Measurements from ENCODE around the gene OLIG2.

The OLIG2 gene

DNA sequence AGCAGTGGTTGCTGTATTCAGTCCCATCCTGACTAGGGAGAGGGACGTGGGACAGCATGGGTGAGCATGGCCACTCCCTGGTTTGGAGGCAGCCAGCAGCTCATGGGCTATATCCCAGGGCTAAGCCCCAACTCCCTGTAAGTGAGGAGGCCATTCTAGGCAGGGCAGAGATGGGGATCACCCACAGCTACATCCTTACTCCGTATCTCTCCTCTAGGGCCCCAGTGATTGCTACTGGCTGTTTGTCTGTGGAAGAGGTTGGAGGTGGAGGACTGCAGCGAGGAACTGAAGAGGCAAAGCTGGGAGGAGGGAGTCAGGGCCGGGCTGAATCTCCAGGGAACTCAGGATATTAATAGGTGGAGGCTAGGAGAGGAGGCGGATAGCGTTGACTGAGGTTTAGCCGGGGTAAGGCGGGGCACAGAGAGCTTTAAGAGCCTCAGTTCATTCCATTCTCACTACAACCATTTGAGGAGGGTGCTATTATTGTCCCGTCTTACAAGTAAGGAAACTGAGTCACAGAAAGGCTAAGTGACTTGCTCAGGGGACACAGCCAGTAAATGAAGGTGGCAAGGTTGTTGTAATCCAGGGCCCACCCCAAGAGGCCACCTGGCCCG, 6.8 kb downstream of the OLIG2 start:
- no peak for DNase-seq

GRCh38 chr21:33033094-33033951, 7.6 kb downstream of the OLIG2 start:
- DNase-seq = no peak

- no peak for DNase-seq
Observed at GRCh38 chr21:33033961-33034413, 8.3 kb downstream of the OLIG2 start.

DNA sequence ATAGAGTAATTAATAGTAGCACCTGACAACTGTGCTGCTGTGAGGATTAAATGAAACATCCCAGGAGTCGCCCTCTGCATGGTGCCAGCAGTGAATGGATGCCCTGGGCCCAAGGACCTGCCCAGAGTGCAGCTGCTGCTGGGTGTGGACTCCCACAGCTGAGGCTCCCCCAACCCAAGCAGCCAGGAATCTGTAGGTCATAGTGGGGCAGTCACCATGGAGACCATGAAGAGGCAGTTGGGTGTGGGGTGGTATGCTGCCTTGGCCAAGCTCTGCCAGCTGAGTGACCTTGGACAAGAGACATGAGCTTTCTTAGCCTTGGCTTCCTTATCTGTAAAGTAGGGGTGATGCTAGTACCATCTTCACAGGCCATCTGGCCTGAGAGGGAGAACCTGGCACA, 9.4 kb downstream of the OLIG2 start:
- no peak for DNase-seq

GRCh38 chr21:33036430-33037162, 10.9 kb downstream of the OLIG2 start:
- DNase-seq = peak in 7 of 56 donors; percentile 8 to 37 (median 12)

DNA sequence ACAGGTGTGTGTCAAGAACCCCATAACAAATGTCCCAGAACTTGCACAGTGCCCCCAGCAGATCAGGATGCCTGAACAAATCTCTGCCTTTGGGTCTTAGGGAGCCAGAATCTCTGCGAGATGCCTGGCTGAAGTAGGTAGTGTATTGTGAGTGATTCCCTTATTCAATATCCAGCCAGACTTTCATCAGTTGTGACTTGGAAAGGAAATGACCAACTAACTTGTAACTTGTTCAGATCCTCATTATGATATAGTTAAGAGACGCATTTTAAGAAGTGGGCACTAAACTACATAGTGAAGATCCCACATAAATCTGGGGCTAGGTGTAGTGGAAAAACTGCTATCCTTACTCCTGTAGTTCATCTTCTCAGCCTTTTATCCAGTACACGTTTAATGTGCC, 11.8 kb downstream of the OLIG2 start:
- no peak for DNase-seq

- peak in 54 of 56 donors; percentile 17 to 94 (median 73) for DNase-seq
Observed at GRCh38 chr21:33039536-33039935, 13.8 kb downstream of the OLIG2 start.

DNA sequence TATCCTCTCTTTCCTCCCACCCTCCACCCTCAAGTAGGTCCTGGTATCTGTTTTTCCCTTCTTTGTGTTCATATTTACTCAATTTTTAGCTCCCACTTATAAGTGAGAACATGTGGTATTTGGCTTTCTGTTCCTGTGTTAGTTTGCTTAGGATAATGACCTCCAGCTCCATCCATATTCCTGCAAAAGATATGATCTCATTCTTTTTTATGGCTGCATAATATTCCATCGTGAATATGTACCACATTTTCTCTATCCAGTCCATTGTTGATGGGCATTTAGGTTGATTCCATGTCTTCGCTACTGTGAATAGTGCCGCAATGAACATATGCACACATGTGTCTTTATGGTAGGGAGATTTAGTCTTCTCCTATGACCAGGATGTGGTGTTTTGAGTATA, 14.5 kb downstream of the OLIG2 start:
- no peak for DNase-seq

DNA sequence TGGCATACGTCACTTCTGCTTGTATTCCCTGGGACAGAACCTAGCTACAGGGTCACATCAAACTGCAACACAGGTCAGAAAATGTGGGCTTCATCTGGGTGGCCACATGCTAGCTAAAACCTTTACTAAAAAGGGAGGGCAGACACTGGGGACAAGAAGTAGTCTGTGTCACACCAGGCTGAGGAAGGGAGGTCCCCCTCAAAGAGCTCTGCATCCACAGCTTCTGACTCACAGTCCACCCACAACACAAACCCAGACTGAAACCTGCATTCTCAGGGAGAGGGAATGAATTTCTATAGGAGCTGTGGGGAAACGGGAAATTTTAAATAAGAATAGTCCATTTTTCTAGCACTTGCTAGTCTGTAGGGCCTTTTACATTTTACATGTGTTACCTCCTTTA, 16.2 kb downstream of the OLIG2 start:
- no peak for DNase-seq

DNA sequence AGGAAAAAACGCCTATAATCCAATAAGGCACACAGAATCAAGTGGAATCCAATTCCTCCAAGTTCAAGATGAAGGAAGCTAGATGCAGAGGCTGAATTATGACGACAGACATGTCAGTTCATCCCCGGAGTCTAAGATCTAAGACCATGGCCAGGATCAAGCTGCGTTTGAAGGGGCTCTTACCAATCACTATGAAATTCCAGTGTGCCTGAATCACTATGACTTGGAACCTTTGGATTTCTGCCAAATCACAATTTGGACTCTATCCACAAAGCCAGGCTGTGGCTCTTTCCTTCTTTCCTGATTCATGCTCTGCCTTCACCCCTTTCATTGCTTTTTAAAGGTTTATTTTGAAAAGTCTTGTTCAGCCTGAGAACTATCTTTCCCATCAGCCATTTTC, 17.1 kb downstream of the OLIG2 start:
- no peak for DNase-seq

- no peak for DNase-seq
Observed at GRCh38 chr21:33046455-33046854, 20.7 kb downstream of the OLIG2 start.

DNA sequence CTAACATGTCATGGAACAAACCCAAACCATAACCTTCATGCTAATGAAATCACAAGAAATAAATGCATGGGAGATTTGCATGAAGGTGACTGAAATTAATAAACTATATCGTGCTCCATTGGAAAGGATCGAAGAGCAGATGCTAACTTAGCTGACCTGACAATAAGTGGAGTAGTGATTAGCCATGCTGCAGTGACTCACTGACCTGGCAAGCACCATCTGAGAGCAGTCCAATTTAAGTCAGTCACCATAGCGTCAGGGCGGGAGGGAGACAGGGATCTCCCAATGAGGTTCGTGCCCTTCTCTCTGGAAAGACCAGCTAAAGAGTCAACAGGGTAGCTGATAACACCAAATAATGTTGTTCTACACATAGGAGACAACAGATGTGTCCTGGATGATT, 21.5 kb downstream of the OLIG2 start:
- no peak for DNase-seq

GRCh38 chr21:33051925-33052324, 26.2 kb downstream of the OLIG2 start:
- DNase-seq = peak in 15 of 56 donors; percentile 12 to 56 (median 37)

DNA sequence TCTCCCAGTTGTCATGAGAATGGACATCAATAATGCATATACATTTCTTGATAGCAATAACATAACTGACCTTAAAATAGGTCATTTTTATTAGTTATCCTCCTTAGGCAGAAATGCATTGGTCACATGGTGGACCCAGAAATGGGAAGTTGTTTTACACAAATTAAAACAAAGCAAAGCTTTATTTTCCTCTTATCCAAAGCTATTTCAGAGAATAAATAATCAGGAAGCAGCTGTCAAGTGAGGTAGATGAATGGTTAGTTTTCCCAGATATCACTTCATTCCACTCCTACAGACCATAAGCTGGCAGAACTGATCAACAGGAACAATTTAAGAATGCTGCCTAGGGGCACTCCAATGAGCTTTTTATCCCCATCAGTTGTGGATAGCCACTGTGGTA, 28.2 kb downstream of the OLIG2 start:
- no peak for DNase-seq

DNA sequence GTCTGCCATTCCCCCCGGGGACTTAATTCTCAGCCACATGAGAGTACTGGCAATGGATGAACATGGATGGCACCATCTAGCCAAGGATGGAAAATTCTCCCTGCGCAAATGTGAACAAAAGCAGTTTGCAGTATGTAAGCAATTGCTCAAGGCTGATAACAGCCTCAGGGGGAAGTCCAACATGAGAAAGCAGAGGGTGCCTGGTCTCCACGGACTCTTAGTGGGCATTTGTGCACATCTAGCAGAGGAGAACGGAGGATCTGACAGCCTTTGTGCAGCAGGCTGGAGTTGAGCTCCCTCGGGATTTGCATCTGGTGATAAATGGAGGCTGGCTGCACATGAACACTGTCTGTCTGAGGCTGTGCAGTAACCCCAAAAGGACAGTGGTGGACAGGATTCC, 30.3 kb downstream of the OLIG2 start:
- no peak for DNase-seq

DNA sequence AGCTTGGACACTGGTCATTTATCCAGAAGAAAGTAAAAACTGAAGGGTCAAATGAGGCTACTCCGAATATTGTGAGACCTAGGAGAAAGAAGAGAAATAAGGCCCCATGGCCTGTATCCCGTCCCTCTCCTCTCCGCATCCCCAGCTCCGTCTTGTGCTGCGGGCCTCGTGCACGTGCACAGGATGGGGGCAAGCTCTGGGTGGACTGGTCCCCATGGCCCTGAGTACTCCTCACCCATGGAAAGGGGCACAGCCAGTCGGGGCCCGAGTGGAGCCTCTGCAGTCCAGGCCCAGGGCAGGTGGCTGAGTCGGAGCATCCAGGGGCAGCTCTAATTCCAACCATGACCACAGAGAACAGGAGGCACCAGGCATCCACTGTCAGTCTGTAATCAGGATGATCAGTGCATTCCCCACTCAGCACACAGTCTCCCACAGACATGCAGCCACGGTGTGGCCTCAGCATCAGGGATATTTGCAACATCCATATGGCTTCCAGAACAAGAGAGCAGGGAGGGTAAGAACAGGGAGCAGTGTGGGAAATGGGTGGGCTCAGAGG, 31.7 kb downstream of the OLIG2 start:
- no peak for DNase-seq

- peak in 34 of 56 donors; percentile 13 to 87 (median 37) for DNase-seq
Observed at GRCh38 chr21:33058527-33058926, 32.8 kb downstream of the OLIG2 start.

DNA sequence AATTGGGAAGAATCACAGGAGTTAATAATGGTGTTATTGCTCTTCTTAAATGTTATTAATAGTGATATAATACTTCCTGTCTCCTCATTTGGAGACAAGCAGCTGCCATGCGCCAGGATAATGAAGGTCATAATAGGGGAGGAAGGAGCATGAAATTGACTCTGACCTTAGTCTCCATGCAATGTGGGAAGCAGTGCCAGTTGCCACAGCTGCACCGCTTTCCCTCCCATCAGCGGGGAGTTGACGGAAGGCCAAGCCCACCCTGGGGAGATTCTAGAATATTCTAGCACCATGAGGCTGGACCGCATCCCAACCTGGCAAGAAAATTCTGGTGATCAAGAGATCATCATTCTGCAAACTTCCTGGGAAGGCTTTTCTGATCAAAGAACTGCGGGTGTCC, 33.2 kb downstream of the OLIG2 start:
- peak in 3 of 56 donors; percentile 44 to 69 (median 52) for DNase-seq

DNA sequence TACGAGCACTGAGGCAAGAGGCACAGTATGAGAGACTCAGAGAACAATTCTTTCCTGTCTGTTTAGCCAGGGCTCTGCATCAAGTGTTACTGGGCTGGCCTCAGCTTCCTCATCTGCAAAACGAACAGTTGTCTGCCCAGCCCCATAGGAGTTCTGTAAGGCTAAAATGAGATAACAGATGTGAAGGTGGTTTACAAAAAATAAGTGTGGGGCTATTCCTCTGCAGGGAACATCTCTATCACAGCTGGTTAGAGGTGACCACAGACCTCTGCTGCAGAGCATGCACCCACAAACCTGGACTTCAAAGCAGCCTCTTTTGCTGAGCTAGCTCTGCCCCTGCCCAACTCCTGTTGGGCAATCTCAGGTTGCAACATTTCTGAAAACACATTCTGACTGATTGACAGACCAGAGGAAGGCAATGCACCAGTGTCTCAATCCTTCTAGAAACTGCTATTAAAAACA, 33.7 kb downstream of the OLIG2 start:
- peak in 6 of 56 donors; percentile 23 to 61 (median 50) for DNase-seq

- no peak for DNase-seq
Observed at GRCh38 chr21:33061233-33061632, 35.5 kb downstream of the OLIG2 start.

DNA sequence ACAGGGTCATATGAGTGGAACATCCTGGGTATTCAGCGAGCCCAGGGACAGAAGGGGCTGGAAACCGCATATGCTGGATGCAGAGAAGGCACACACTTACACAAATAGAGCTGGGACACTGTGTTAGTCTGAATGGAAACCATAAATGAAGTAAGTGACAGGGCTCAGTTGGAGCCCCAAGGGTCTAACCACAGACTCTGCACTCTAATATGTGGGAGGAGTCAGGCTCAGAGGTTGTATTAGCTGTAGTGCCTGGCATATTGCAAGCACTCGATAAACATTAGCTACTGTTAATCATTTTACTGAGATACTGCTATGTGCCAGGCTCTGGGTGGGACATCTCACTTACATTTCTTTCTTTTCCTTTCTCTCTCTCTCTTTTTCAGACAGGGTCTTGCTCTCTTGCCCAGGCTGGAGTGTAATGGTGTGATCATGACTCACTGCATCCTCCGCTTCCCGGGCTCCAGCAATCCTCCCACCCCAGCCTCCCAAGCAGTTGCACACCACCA, 37.7 kb downstream of the OLIG2 start:
- no peak for DNase-seq
